ENCODE results near the gene ANKH. TPM values are rescaled to one million over a fixed set of nuclear protein-coding genes. Genes with fewer than 3 reads are reported as not detected.

ANKH gene
- total and polyA plus RNA-seq, 2 of the 13 experiments (the other 11 are each of a cell fraction or from before 2014, with no cell fraction given) = 25.0 to 36.0 TPM

- TF ChIP-seq ZNF121 (CRISPR knock-in tag; IDR thresholded peaks at IDR 0.05) (no peak), RELA (CRISPR knock-in tag; IDR thresholded peaks at IDR 0.05) (no peak), PRPF4 (IDR thresholded peaks at IDR 0.05; ENCODE audit: low read depth, low read length, poor library complexity, severe bottlenecking) (no peak), POLR2G (IDR thresholded peaks at IDR 0.05; ENCODE audit: low read depth, low read length) (no peak), HES4 (CRISPR knock-in tag; IDR thresholded peaks at IDR 0.05; ENCODE audit: borderline replicate concordance) (no peak)
Measured at GRCh38 chr5:14668181-14668591, 203.4 kb downstream of the ANKH start (continued).

- Histone ChIP-seq H4K20me1 (ENCODE audit: insufficient read depth, low read length) (peaks cover 27% of the 10 kb centered on the region), H3K9ac (ENCODE audit: insufficient read depth, low read depth, low read length) (peak overlapping the region; percentile 11; the same call in 1 of the 2 replicates), H3K4me2 (ENCODE audit: low read depth, low read length) (peak overlapping the region; percentile 60), H3K27ac (ENCODE audit: extremely low read length, insufficient read depth, low read length) (peak overlapping the region; percentile 54), H3K27me3 (ENCODE audit: control insufficient read depth in 1 of 2, insufficient read depth in 2 of 2, low read length in 2 of 2) (no peaks in the 10 kb centered on the region), H3K36me3 (replicated peaks in 1 of 2; ENCODE audit: control insufficient read depth in 1 of 2, insufficient read depth in 2 of 2, low read length in 2 of 2) (peaks cover 2 to 4% of the 10 kb centered on the region in 2 experiments; a peak in 2 of 5 replicates), H3K4me1 (ENCODE audit: insufficient read depth, low read length) (peaks cover 81% of the 10 kb centered on the region), H2AFZ (ENCODE audit: low read length) (no peak overlapping the region), H3K4me3 (replicated peaks in 1 of 3; ENCODE audit: insufficient read depth in 1 of 3, low read depth in 2 of 3, low read length in 3 of 3) (no peak overlapping the region), H3K9me3 (ENCODE audit: low read length) (no peaks in the 10 kb centered on the region), H3K79me2 (ENCODE audit: insufficient read depth, low read length) (peaks cover 78% of the 10 kb centered on the region)
- TF ChIP-seq ZNF281 (CRISPR knock-in tag; IDR thresholded peaks at IDR 0.05; ENCODE audit: borderline replicate concordance) (no peak), ZBTB37 (CRISPR knock-in tag; IDR thresholded peaks at IDR 0.05) (no peak), POLR2A (IDR thresholded peaks at IDR 0.05; ENCODE audit: insufficient read depth in 1 of 2, low read depth in 2 of 2, low read length in 2 of 2) (no peak), TP53 (CRISPR knock-in tag; conservative IDR thresholded peaks at IDR 0.05) (no peak), ASH2L (IDR thresholded peaks at IDR 0.05; ENCODE audit: insufficient read length, low read depth, low read length) (peak; percentile 27)
- WGBS (ENCODE audit: low lambda C conversion rate) = no CpG with 5 or more reads among the region's 1 CpG
- intact Hi-C loops (cut with micrococcal nuclease; ENCODE audit: unreplicated experiment) = loop anchor here (10.0 kb wide), 1 partner anchor 523 kb away; the partner anchor contains the start of gene TRIO
- no peak for FAIRE-seq
- ATAC-seq = peak; percentile 1; the same call in 2 of the 3 replicates
- BruUV-seq (replicated peaks) = no TSS peak
- in situ Hi-C loops (cut with HindIII; ENCODE audit: extremely low pct_ligation_motif_present, low pct_unique_long_range_greater_than_20kb) = no loop called here
- CTCF ChIA-PET (ENCODE audit: low intra/inter-chr PET ratio, low total read pairs) = no interaction called here
- DNase-seq (ENCODE audit: low spot score) = no peak
- POLR2A ChIA-PET = interaction anchor here (1.1 kb wide), 1 partner anchor 61 kb away, joined by 4 read pairs; no protein-coding TSS in a partner anchor
Measured at GRCh38 chr5:14667770-14668169, 203.8 kb downstream of the ANKH start.
